Neuronal stem cell (in vitro differentiated cells): ENCODE measurements around the gene KCNRG.

Source experiments
- DNase-seq: peaks from one replicate; pipeline ENCODE4 v3.0.0-alpha.2; 2013; ENCODE audit warnings: low spot score
- H2AFZ ChIP-seq: one replicate; pipeline ENCODE4 v1.6.1; 2013; ENCODE audit warnings: mild to moderate bottlenecking, low read length, inconsistent platforms
- H2AK5ac ChIP-seq: 2 replicates; pipeline ENCODE4 v1.6.1; 2013; ENCODE audit warnings: low read depth, mild to moderate bottlenecking, inconsistent platforms, low read length, moderate library complexity, mixed read lengths
- H2BK120ac ChIP-seq: 2 replicates; pipeline ENCODE4 v1.6.1; 2013; ENCODE audit warnings: low read depth, mild to moderate bottlenecking, inconsistent platforms, low read length, moderate library complexity, mixed read lengths
- H2BK12ac ChIP-seq: one replicate; pipeline ENCODE4 v1.6.1; 2013; ENCODE audit warnings: low read length, inconsistent platforms
- H2BK15ac ChIP-seq: 2 replicates; pipeline ENCODE4 v1.6.1; 2013; ENCODE audit warnings: mild to moderate bottlenecking, low read length, inconsistent platforms, mixed read lengths
- H2BK5ac ChIP-seq: one replicate; pipeline ENCODE4 v1.6.1; 2013; ENCODE audit warnings: inconsistent platforms, mild to moderate bottlenecking, low read length, moderate library complexity
- H3K14ac ChIP-seq: one replicate; pipeline ENCODE4 v1.6.1; 2013; ENCODE audit warnings: low read length, inconsistent platforms
- H3K18ac ChIP-seq: 2 replicates; pipeline ENCODE4 v1.6.1; 2013; ENCODE audit warnings: low read length, inconsistent platforms
- H3K23ac ChIP-seq: 2 replicates; pipeline ENCODE4 v1.6.1; 2013; ENCODE audit warnings: low read depth, mild to moderate bottlenecking, mixed read lengths, low read length, inconsistent platforms; ENCODE audit not compliant: poor library complexity
- H3K27ac ChIP-seq: replicated peaks from 3 replicates; pipeline ENCODE4 v1.5.1; 2013; ENCODE audit warnings: low read length, inconsistent platforms
- H3K27me3 ChIP-seq, 3 experiments: 2 replicates each; pipeline ENCODE4 v1.6.1; 2013; ENCODE audit warnings: low read length in 3 of 3, mild to moderate bottlenecking in 2 of 3, inconsistent platforms in 1 of 3, low read depth in 1 of 3, mixed read lengths in 1 of 3, moderate library complexity in 1 of 3; ENCODE audit not compliant: control insufficient read depth in 3 of 3, insufficient read depth in 3 of 3
- H3K36me3 ChIP-seq, 2 donors: replicated peaks in 1 of 2; 2 replicates each; pipeline ENCODE4 v1.6.1; 2013; ENCODE audit warnings: low read length in 2 of 2; ENCODE audit not compliant: control insufficient read depth in 2 of 2, insufficient read depth in 2 of 2
- H3K4ac ChIP-seq: 2 replicates; pipeline ENCODE4 v1.6.1; 2013; ENCODE audit warnings: inconsistent platforms, mild to moderate bottlenecking, low read length, moderate library complexity
- H3K4me1 ChIP-seq, 2 donors: 1 replicate in 1 of 2; 2 replicates in 1 of 2; pipeline ENCODE4 v1.6.1; 2013; ENCODE audit warnings: low read length in 2 of 2, low read depth in 1 of 2; ENCODE audit not compliant: control insufficient read depth in 2 of 2, insufficient read depth in 1 of 2
- H3K4me2 ChIP-seq: one replicate; pipeline ENCODE4 v1.6.1; 2013; ENCODE audit warnings: mild to moderate bottlenecking, low read length, inconsistent platforms; ENCODE audit not compliant: insufficient read depth, poor library complexity, severe bottlenecking
- H3K4me3 ChIP-seq, 2 donors: 2 replicates each; pipeline ENCODE4 v1.5.1; 2013; ENCODE audit warnings: low read length in 2 of 2, mild to moderate bottlenecking in 2 of 2, inconsistent platforms in 1 of 2, moderate library complexity in 1 of 2
- H3K79me1 ChIP-seq: one replicate; pipeline ENCODE4 v1.6.1; 2013; ENCODE audit warnings: low read depth, mild to moderate bottlenecking, inconsistent platforms, low read length, moderate library complexity
- H3K9ac ChIP-seq: one replicate; pipeline ENCODE4 v1.6.1; 2013; ENCODE audit warnings: mild to moderate bottlenecking, low read depth, low read length, inconsistent platforms; ENCODE audit not compliant: poor library complexity
- H3K9me3 ChIP-seq, 2 donors: replicated peaks in 1 of 2; 2 replicates each; pipeline versions ENCODE3 to v1.6.1; 2013; ENCODE audit warnings: low read length in 2 of 2, mild to moderate bottlenecking in 2 of 2, inconsistent platforms in 1 of 2, low read depth in 1 of 2, mixed read lengths in 1 of 2, moderate library complexity in 1 of 2; ENCODE audit not compliant: control insufficient read depth in 2 of 2, insufficient read depth in 1 of 2
- H4K8ac ChIP-seq: one replicate; pipeline ENCODE4 v1.6.1; 2013; ENCODE audit warnings: low read depth, mild to moderate bottlenecking, inconsistent platforms, low read length, moderate library complexity
- H4K91ac ChIP-seq: one replicate; pipeline ENCODE4 v1.6.1; 2013; ENCODE audit warnings: low read length, low read depth, mild to moderate bottlenecking, inconsistent platforms; ENCODE audit not compliant: poor library complexity
- WGBS, 2 donors: extraction: QIAGEN DNeasy Blood & Tissue Kit; methylation state at CpG; one replicate each; pipeline ENCODE4 v1.1.7; 2013; ENCODE audit warnings: missing lambda C conversion rate in 2 of 2, mixed read lengths in 1 of 2; ENCODE audit not compliant: insufficient read length in 2 of 2, insufficient replicate concordance in 1 of 2; ENCODE audit errors: extremely low coverage in 2 of 2; 5-methylcytosine and 5-hydroxymethylcytosine counted together

The KCNRG gene

DNA sequence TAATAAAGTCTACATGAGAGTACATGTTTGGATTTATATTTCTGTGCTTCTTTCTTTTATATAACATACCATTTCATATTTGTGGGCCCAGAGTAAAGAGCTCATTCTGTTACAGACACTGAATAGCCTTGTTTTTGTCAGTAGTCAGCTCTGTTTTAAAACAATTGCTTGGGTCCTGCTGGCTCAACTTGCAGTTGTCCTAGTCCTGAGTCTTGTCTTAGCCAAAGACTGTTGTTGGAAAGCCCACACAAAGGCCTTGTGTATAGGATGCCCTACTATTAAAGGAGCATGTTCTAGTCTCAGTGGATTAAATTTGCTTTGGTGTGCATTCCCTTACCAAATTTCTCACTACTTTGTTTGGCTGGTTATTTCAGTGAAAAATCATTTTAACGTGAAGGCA lies 3.8 kb upstream of the KCNRG start:
- H3K36me3 ChIP-seq = peaks cover 17 to 80% of the 10 kb centered on the region in 2 donors
- no peak overlapping the region for H3K4ac ChIP-seq
- H3K9ac ChIP-seq = no peak overlapping the region
- no peak overlapping the region for H2AK5ac ChIP-seq
- no peak overlapping the region for H4K8ac ChIP-seq
- H3K79me1 ChIP-seq = no peaks in the 10 kb centered on the region
- H3K18ac ChIP-seq = no peak overlapping the region
- H3K23ac ChIP-seq = no peak overlapping the region
- H2BK120ac ChIP-seq = no peak overlapping the region
- H2BK15ac ChIP-seq = no peak overlapping the region
- peaks cover 0 to 2% of the 10 kb centered on the region in 2 donors for H3K9me3 ChIP-seq
- H2BK12ac ChIP-seq = no peak overlapping the region
- no peaks in the 10 kb centered on the region for H3K4me1 ChIP-seq
- no peak overlapping the region for H3K14ac ChIP-seq
- no peak overlapping the region for H3K4me2 ChIP-seq
- no peak for DNase-seq
- H3K4me3 ChIP-seq = no peak overlapping the region
- H2AFZ ChIP-seq = no peak overlapping the region
- no peaks in the 10 kb centered on the region for H3K27me3 ChIP-seq
- no peak overlapping the region for H2BK5ac ChIP-seq
- H3K27ac ChIP-seq = no peak overlapping the region
- H4K91ac ChIP-seq = no peak overlapping the region
- no CpG with 5 or more reads among the region's 1 CpG for WGBS, 2 donors

GRCh38 chr13:50012396-50013169 lies 2.7 kb upstream of the KCNRG start:
- H3K27ac ChIP-seq = no peak overlapping the region
- no peak overlapping the region for H2BK120ac ChIP-seq
- no peak overlapping the region for H3K14ac ChIP-seq
- H2AK5ac ChIP-seq = no peak overlapping the region
- no peak overlapping the region for H3K4ac ChIP-seq
- H3K4me2 ChIP-seq = no peak overlapping the region
- H2BK15ac ChIP-seq = no peak overlapping the region
- no peak overlapping the region for H3K23ac ChIP-seq
- H3K4me3 ChIP-seq = no peak overlapping the region
- peaks cover 0 to 2% of the 10 kb centered on the region in 2 donors for H3K9me3 ChIP-seq
- no peaks in the 10 kb centered on the region for H3K79me1 ChIP-seq
- H2BK12ac ChIP-seq = no peak overlapping the region
- no peak overlapping the region for H4K8ac ChIP-seq
- no peaks in the 10 kb centered on the region for H3K27me3 ChIP-seq
- WGBS, 2 donors = no CpG with 5 or more reads among the region's 6 CpGs
- peaks cover 16 to 83% of the 10 kb centered on the region in 2 donors for H3K36me3 ChIP-seq
- H4K91ac ChIP-seq = no peak overlapping the region
- no peak overlapping the region for H2AFZ ChIP-seq
- DNase-seq = no peak
- no peak overlapping the region for H3K9ac ChIP-seq
- no peak overlapping the region for H3K18ac ChIP-seq
- no peak overlapping the region for H2BK5ac ChIP-seq
- no peaks in the 10 kb centered on the region for H3K4me1 ChIP-seq

GRCh38 chr13:50014386-50014785 lies 858 bp upstream of the KCNRG start:
- H3K4me3 ChIP-seq = no peak overlapping the region
- no peak overlapping the region for H2AFZ ChIP-seq
- H3K9me3 ChIP-seq = no peaks in the 10 kb centered on the region
- peaks cover 13 to 85% of the 10 kb centered on the region in 2 donors for H3K36me3 ChIP-seq
- no peak overlapping the region for H2BK12ac ChIP-seq
- DNase-seq = no peak
- no peak overlapping the region for H2BK15ac ChIP-seq
- H3K18ac ChIP-seq = no peak overlapping the region
- H3K79me1 ChIP-seq = no peaks in the 10 kb centered on the region
- H4K91ac ChIP-seq = no peak overlapping the region
- no peak overlapping the region for H3K27ac ChIP-seq
- no peak overlapping the region for H2BK5ac ChIP-seq
- no peak overlapping the region for H3K9ac ChIP-seq
- H3K4me1 ChIP-seq = no peaks in the 10 kb centered on the region
- no peak overlapping the region for H4K8ac ChIP-seq
- no peaks in the 10 kb centered on the region for H3K27me3 ChIP-seq
- no peak overlapping the region for H3K14ac ChIP-seq
- H3K4me2 ChIP-seq = no peak overlapping the region
- no peak overlapping the region for H2AK5ac ChIP-seq
- H3K23ac ChIP-seq = no peak overlapping the region
- H2BK120ac ChIP-seq = no peak overlapping the region
- no peak overlapping the region for H3K4ac ChIP-seq
- no CpG with 5 or more reads among the region's 1 CpG for WGBS, 2 donors

GRCh38 chr13:50015750-50016149 lies 506 bp downstream of the KCNRG start:
- WGBS, 2 donors = no CpG with 5 or more reads among the region's 4 CpGs
- Histone ChIP-seq H3K4ac (no peak overlapping the region), H2AK5ac (no peak overlapping the region), H2BK5ac (no peak overlapping the region), H2BK120ac (no peak overlapping the region), H3K14ac (no peak overlapping the region), H3K36me3 (peaks cover 15 to 91% of the 10 kb centered on the region in 2 donors), H2BK12ac (no peak overlapping the region), H4K91ac (no peak overlapping the region), H2BK15ac (no peak overlapping the region), H4K8ac (no peak overlapping the region), H3K23ac (no peak overlapping the region), H3K79me1 (no peaks in the 10 kb centered on the region), H3K27ac (no peak overlapping the region), H3K4me1 (no peaks in the 10 kb centered on the region), H3K27me3 (no peaks in the 10 kb centered on the region), H3K4me2 (no peak overlapping the region), H3K18ac (no peak overlapping the region), H3K4me3 (no peak overlapping the region), H3K9me3 (peaks cover 0 to 4% of the 10 kb centered on the region in 2 donors), H2AFZ (no peak overlapping the region), H3K9ac (no peak overlapping the region)
- no peak for DNase-seq
